Gastrocnemius medialis (tissue), 4 donors: Measurements from ENCODE around the gene POU1F1. TPM values are rescaled to one million over a fixed set of nuclear protein-coding genes. Genes with fewer than 3 reads are reported as not detected.
"Not testable (repeated sequence)": the region's sequence is repeated elsewhere in the genome, so short reads cannot be mapped to it uniquely, and the experiment has no call there.

Experiments
- ATAC-seq, 2 donors: fragments of 150-250 bp; one replicate each; pipeline ENCODE4 v1.9.1; 2016
- DNase-seq, 2 donors: peaks; one replicate each; pipeline ENCODE4 v3.0.0-alpha.2; 2019
- H3K27ac ChIP-seq, 4 donors: fragments of 200-600 bp; sonication (generic); 1 replicate in 1 of 4; 2 replicates in 3 of 4; pipeline ENCODE4 v1.5.1; 2016 to 2018; ENCODE audit warnings: mild to moderate bottlenecking in 2 of 4, moderate library complexity in 1 of 4
- H3K27me3 ChIP-seq, 3 donors: fragments of 200-600 bp; sonication (generic) in 2 of 3; 1 replicate in 1 of 3; 2 replicates in 2 of 3; pipeline versions ENCODE4 v1.5.1 to v1.6.0; 2016 to 2019; ENCODE audit warnings: mild to moderate bottlenecking in 1 of 3, moderate library complexity in 1 of 3
- H3K36me3 ChIP-seq, 2 donors: fragments of 200-600 bp; sonication (generic) in 1 of 2; one replicate each; pipeline ENCODE4 v1.5.1; 2017 to 2018
- H3K4me1 ChIP-seq, 2 donors: fragments of 200-600 bp; sonication (generic) in 1 of 2; one replicate each; pipeline ENCODE4 v1.5.1; 2016 to 2017; ENCODE audit warnings: mild to moderate bottlenecking in 2 of 2
- H3K4me3 ChIP-seq, 4 donors: fragments of 200-600 bp; sonication (generic) in 3 of 4; 1 replicate in 1 of 4; 2 replicates in 3 of 4; pipeline ENCODE4 v1.5.1; 2016 to 2019; ENCODE audit warnings: mild to moderate bottlenecking in 2 of 4
- H3K9me3 ChIP-seq, 3 donors: fragments of 200-600 bp; sonication (generic) in 2 of 3; 1 replicate in 1 of 3; 2 replicates in 2 of 3; pipeline ENCODE4 v1.5.1; 2016 to 2019
- CTCF ChIP-seq, 5 experiments: fragments of 450-650 bp in 3 of 5; fragments of 200-600 bp in 2 of 5; sonication (generic) in 2 of 5; IDR thresholded peaks in 4 of 5; conservative IDR thresholded peaks in 1 of 5; 1 replicate in 4 of 5; 2 replicates in 1 of 5; pipeline ENCODE4 v1.5.1; 2016 to 2019; ENCODE audit warnings: antibody characterized with exemption in 5 of 5, mild to moderate bottlenecking in 3 of 5, moderate library complexity in 3 of 5
- POLR2A ChIP-seq, 2 donors: fragments of 450-650 bp; IDR thresholded peaks; one replicate each; pipeline ENCODE4 v1.6.1; 2017; ENCODE audit warnings: antibody characterized with exemption in 2 of 2, mild to moderate bottlenecking in 2 of 2, moderate library complexity in 2 of 2
- in situ Hi-C, 4 donors: fragments of 200-750 bp; cut with MboI; loops; one replicate each; pipeline versions ENCODE4 v1.15.0 to v1.8.0; 2017; ENCODE audit warnings: low sequenced_read_pairs in 4 of 4
- intact Hi-C: fragments of 100-400 bp; cut with DNase I; formaldehyde crosslinking; loops from one replicate; pipeline ENCODE4 v1.15.1; 2023; ENCODE audit warnings: low total_unique reads
- total RNA-seq, 4 donors: library from RNA; depleted of rRNA; stranded (reverse); fragments of >200 nt; gene quantifications; one replicate each; pipeline versions ENCODE4 v1.1.0 to v1.2.3, GENCODE V29; 2016

Gene POU1F1
- total RNA-seq, 4 donors from 2014 or later, result not detected

GRCh38 chr3:87261925-87262324 is 14.5 kb downstream of the POU1F1 start:
- DNase-seq (no peak), ATAC-seq (no peak)
- Histone ChIP-seq H3K4me1 (no peaks in the 10 kb centered on the region), H3K36me3 (no peaks in the 10 kb centered on the region), H3K4me3 (no peak overlapping the region), H3K9me3 (no peaks in the 10 kb centered on the region), H3K27ac (no peak overlapping the region), H3K27me3 (no peaks in the 10 kb centered on the region)
- TF ChIP-seq POLR2A (IDR thresholded peaks at IDR 0.05) (no peak), CTCF (IDR thresholded peaks at IDR 0.05 in 4 of 5, conservative IDR thresholded peaks at IDR 0.05 in 1 of 5) (no peak)
- intact Hi-C loops, result no loop called here
- in situ Hi-C loops, result no loop called here

GRCh38 chr3:87260270-87260669 is 16.1 kb downstream of the POU1F1 start:
- no peak for ATAC-seq
- no peaks in the 10 kb centered on the region for H3K4me1 ChIP-seq

GRCh38 chr3:87250009-87250408 is 26.4 kb downstream of the POU1F1 start:
- Histone ChIP-seq H3K4me3 (no peak overlapping the region), H3K27me3 (no peaks in the 10 kb centered on the region), H3K36me3 (peaks cover 0 to 36% of the 10 kb centered on the region in 2 donors), H3K27ac (no peak overlapping the region), H3K4me1 (no peaks in the 10 kb centered on the region), H3K9me3 (no peaks in the 10 kb centered on the region)
- ATAC-seq, result no peak
- no peak for DNase-seq
- TF ChIP-seq POLR2A (IDR thresholded peaks at IDR 0.05), result no peak
- TF ChIP-seq CTCF (IDR thresholded peaks at IDR 0.05 in 4 of 5, conservative IDR thresholded peaks at IDR 0.05 in 1 of 5), result no peak
- intact Hi-C loops (no loop called here), in situ Hi-C loops (no loop called here)

More at GRCh38 chr3:87260270-87260669, 16.1 kb downstream of the POU1F1 start:
- H3K36me3 ChIP-seq, result peaks cover 0 to 3% of the 10 kb centered on the region in 2 donors
- no peaks in the 10 kb centered on the region for H3K27me3 ChIP-seq
- in situ Hi-C loops (no loop called here), intact Hi-C loops (no loop called here)
- H3K27ac ChIP-seq, result no peak overlapping the region
- TF ChIP-seq CTCF (IDR thresholded peaks at IDR 0.05 in 4 of 5, conservative IDR thresholded peaks at IDR 0.05 in 1 of 5) (peak in 3 of 5 experiments; percentile 21 to 53 (median 32)), POLR2A (IDR thresholded peaks at IDR 0.05) (no peak)
- no peak overlapping the region for H3K4me3 ChIP-seq
- DNase-seq, result no peak
- no peaks in the 10 kb centered on the region for H3K9me3 ChIP-seq

- intact Hi-C loops (no loop called here), in situ Hi-C loops (no loop called here)
- Histone ChIP-seq H3K4me3 (no peak overlapping the region), H3K27ac (no peak overlapping the region), H3K4me1 (no peaks in the 10 kb centered on the region), H3K9me3 (no peaks in the 10 kb centered on the region), H3K27me3 (no peaks in the 10 kb centered on the region), H3K36me3 (peaks cover 0 to 31% of the 10 kb centered on the region in 2 donors)
- ATAC-seq, result no peak
- no peak for TF ChIP-seq POLR2A (IDR thresholded peaks at IDR 0.05)
- no peak for TF ChIP-seq CTCF (IDR thresholded peaks at IDR 0.05 in 4 of 5, conservative IDR thresholded peaks at IDR 0.05 in 1 of 5)
- DNase-seq, result no peak
Measured at GRCh38 chr3:87248831-87249230, 27.6 kb downstream of the POU1F1 start.

GRCh38 chr3:87248231-87248630 is 28.2 kb downstream of the POU1F1 start:
- H3K9me3 ChIP-seq, intact Hi-C loops, H3K27ac ChIP-seq, H3K4me3 ChIP-seq, ATAC-seq, H3K4me1 ChIP-seq, DNase-seq, H3K27me3 ChIP-seq, in situ Hi-C loops: not testable (repeated sequence)
- peaks cover 0 to 25% of the 10 kb centered on the region in 2 donors for H3K36me3 ChIP-seq
